HG03558 (cell line): ENCODE results near the gene CALD1.
A peak's percentile ranks its signal among the peaks of the same experiment; 100 is the strongest.

Source experiments
- ATAC-seq: cut with Tn5 transposase; IDR thresholded peaks from one replicate; pipeline ENCODE4 v1.9.1; 2021; ENCODE audit warnings: moderate number of reproducible peaks; ENCODE audit not compliant: unreplicated experiment; ENCODE audit errors: extremely low read depth

Gene CALD1

DNA sequence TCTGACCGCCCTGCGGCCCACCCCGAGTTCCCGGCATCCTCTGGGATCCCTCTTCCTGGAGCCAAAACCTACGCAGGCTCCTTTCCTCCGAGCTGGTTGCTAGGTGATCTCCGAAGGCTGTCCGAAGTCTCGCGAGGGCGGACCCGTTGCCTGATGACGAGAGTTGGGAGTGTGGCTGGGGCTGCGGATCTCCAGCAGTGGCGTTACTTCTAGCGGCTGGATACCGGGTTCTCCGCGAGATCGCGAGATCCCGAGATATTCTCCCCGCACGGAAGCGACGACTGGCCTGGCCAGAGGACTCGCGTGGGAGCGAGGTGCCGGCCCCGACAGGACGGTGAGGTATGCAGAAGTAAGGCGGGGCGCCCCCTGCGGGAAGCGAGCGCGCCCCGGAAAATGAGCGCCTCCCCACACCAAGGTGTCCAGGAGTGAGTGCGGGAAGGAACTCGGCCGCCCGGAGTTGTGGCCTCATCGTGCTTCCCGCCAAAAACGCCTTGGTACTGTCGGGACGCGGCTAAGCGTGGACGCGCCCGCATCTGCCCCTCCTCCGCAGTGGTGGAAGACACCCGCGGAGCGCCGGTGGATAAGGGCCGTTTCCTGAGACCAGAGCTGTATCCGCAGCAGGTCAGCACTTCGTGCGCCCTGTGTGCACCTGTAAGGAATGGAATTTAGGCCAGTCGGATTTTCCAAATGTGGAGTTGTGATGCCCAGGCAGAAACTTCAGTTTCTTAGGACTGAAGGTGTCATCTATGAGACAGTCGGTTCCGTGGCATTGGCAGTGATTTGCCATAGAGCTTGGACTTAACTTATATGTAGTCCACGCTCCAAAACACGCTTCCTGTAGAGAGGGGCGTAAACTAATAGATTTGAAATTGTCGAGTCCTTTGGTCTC is 207.2 kb downstream of the CALD1 start, which contains the start of gene AGBL3:
Gene AGBL3 (plus strand): TSS at position 146 of the 889 bp plus-strand sequence. CDS start 1,426 bp downstream, outside the sequence.
- ATAC-seq: peak; percentile 79

DNA sequence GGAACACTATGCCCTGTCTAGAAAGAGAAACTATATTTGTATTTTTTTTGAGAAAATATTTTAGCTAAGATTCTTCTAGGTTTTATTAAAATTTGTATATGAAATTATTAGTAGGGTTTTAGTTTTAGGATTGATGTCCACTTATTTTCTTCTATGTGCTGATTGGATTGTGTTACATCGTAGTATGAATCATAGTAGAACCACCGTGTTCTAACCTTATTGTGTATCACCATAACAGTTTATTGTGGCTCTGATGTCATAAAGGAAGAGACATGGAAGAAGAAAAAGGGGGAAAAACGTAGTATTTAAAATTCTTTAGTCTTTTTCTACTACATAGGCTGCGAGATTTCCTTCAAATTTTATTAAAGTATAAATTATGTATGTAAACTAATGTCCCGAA is 208.7 kb downstream of the CALD1 start:
- no peak for ATAC-seq

DNA sequence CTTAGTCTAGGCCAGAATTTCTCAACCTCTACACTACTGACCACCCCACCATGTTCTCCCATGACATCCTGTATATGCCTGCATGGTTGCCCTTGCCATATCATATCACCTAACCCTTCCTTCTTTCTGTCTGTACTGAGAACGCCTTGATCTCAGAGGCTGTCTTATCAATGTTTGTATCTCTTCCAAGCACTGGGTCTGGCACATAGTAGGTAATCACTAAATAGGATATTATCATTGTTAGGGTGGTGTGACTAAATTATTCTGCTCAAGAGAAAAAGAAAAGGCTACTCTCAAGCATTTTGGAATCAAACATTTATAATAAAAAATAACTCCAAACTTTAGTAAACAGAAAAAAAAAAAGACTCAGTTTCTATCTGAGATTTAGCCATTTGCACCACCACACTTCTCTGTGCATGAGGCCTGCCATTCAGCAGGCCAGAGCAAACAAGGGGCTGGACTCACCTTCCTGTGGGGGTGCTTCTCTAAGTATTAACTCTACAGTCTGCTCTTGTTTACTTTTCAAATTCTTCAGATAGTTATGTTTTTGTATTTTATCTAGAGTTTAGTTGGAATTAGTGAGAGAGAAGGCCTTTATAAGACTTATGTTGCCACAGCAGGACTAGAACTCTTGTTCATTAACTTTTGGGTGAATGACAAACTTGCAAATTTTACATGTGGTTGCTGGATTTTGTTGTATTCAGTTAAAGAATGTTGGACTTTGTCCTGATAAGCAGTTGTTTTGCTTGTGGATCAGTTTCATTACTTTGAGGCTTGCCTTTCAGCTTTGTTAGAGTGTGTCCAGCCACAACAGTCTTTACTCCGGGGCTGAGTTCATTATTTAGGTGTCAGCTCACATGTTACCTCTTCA is 212.3 kb downstream of the CALD1 start:
- no peak for ATAC-seq

GRCh38 chr7:134992626-134993179 is 213.3 kb downstream of the CALD1 start:
- ATAC-seq: peak; percentile 65

DNA sequence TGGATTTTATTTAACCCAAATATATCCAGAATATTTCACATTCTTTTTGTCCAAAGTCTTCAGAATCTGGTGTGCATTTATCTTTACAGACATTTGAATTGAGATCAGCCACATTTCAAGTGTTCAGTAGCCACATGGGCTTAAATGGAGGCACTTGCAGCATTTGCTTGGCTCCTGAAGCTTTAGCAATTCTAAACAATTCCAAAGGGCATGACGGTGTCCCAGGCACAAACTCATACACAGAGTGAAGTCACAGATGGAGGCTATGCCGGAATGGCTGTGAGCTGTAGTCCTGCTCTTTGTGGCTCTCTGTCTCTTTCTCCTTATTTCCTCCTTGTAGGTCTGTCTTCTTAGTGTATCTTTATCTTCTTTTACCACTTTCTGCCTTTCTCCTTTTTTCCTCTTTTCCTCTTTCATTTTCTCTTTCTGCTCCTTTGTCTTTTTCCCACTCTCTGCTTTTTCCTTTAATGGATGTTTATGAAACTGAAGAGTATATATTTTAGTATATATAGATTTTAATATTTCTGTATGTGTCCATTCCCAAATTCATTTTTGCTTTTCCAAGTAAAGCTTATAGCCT is 214.5 kb downstream of the CALD1 start:
- no peak for ATAC-seq

DNA sequence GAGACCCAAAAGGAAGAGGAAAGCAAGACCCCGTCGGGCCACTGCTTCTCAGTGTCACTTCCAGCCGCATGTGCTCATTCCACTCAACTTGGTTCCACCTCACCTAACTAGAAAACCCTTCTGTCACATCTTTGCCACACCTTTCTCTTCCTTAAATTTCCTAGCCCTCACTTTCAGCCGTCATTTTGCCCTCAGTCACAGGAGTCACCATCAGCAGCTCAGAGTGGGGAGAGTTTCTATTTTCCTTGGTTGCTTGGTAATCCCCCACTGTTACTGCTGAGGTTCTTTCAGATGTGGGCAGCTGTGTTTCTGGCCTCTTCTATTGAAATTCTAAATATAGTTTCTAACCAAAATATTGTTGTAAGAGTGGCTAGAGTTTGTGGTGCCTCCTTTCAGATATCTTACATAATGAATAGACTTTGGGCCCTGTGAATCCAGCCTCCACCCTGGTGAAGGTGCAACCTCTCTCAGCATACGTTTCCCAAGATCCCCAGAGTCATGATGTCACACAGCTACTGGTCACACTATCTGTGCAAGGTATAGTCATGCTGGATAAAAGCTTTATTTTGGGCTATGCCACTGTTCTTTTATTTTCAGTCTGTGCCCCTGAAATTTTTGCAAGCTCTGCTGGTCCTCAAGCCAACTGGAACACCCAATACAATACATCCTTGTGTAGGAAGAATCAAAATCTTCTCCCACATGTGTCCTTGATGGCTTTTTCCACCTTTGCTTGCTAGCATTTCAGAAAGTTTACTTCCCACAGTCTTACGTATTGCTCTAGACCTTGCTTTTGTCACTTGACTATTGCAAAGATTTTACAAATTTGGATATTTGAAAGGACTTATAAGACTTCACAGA is 216.0 kb downstream of the CALD1 start:
- peak; percentile 26 for ATAC-seq

- peak; percentile 28 for ATAC-seq
Observed at GRCh38 chr7:134996097-134996550, 216.7 kb downstream of the CALD1 start.

- no peak for ATAC-seq
Observed at GRCh38 chr7:134997214-134997885, 217.9 kb downstream of the CALD1 start.

GRCh38 chr7:134999136-134999535 is 219.7 kb downstream of the CALD1 start:
- ATAC-seq: no peak

- no peak for ATAC-seq
Observed at GRCh38 chr7:135001390-135002165, 222.1 kb downstream of the CALD1 start.

DNA sequence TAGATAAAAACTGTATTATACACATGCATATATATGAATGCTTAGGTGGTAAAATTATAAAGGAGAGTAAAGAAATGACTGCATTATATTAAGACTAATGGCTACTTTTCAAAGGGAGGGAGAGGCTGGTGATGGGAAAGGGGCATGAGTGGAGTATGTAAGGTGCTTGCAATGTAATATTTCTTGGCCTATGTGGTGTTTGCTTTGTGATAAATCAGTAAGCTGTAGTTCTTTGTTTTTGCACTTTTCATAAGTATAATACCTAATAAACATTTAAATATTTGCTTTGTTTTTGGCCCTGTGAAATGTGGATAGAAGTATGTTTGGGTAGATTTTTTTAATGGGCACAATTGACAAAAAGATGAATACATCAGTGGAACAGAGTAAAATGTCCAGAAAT is 232.8 kb downstream of the CALD1 start:
- no peak for ATAC-seq
